SK-N-MC (cell line): ENCODE results near the gene PELI2.

Experiments used
- EZH2 ChIP-seq: fragments of 200-600 bp; sonication (generic); IDR thresholded peaks from one replicate; pipeline ENCODE4 v1.6.1; 2017; ENCODE audit warnings: antibody characterized with exemption
- FOXP2 ChIP-seq: optimal IDR thresholded peaks from 2 replicates; pipeline ENCODE3; 2011; ENCODE audit warnings: mild to moderate bottlenecking, moderate library complexity; ENCODE audit not compliant: insufficient read depth; ENCODE audit errors: extremely low read length, control extremely low read depth
- POLR2AphosphoS5 ChIP-seq: IDR thresholded peaks from 2 replicates; pipeline ENCODE4 v1.6.1; 2012; ENCODE audit warnings: mild to moderate bottlenecking, low read depth, low read length, borderline replicate concordance

- no peak for TF ChIP-seq POLR2AphosphoS5
- TF ChIP-seq EZH2 = no peak
- TF ChIP-seq FOXP2 = no peak
Measured at GRCh38 chr14:56318393-56319115, 200.3 kb downstream of the PELI2 start.
